HG03354 (cell line): ENCODE results near the gene NASP.
"Not testable (repeated sequence)": the region's sequence is repeated elsewhere in the genome, so short reads cannot be mapped to it uniquely, and the experiment has no call there.

Experiments
- ATAC-seq: cut with Tn5 transposase; IDR thresholded peaks from one replicate; pipeline ENCODE4 v1.9.1; 2021; ENCODE audit warnings: mild to moderate bottlenecking; ENCODE audit not compliant: unreplicated experiment, poor library complexity, severe bottlenecking

The NASP gene

DNA sequence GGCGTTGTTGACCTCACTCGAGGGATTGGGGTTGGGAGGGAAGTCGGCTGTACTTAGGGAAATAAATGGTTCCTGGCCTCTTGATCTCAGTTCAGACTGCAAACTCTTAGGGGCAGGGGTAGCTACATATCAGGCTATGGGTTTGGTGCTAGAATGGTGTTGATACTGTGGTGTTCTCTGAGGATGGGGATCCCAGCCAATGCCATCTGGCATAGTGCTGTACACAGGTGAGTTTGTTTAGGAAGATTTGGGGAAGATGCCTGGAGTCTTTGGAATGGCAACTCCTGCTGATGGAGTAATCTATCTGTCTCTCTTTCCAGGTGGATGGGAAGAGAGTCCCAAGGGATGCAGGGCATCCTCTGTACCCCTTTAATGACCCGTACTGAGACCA lies 14.3 kb upstream of the NASP start:
- no peak for ATAC-seq

DNA sequence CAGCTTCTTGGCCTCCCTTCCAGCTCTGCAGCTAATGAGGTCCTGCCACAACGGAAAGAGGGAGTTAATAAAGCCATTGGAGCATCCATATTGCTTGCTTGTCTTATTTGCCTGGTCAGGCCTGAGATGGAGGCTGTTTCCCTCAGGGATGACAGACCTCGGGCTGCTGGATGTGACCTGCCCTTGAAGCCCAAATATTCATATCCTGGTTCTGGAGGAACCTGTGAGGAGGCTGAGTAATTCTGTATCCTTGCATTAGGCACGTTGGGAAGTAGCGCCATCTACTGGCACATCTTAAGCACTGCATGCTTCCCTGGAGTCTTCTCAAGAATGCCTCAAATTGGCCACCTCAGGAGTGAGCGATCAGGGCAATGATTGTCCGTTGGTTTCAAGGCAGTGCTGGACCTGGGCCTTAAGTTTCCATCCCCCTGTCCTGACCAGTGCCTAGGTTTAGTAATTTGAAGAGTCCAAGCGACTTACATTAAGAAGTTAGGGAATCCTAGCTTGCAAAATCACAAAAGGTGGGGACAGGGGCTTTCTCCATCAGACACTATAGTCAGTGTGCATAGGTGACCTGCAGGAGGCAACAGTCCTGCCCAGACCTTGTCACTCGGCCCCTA lies 13.8 kb upstream of the NASP start:
- peak; percentile 58 for ATAC-seq

DNA sequence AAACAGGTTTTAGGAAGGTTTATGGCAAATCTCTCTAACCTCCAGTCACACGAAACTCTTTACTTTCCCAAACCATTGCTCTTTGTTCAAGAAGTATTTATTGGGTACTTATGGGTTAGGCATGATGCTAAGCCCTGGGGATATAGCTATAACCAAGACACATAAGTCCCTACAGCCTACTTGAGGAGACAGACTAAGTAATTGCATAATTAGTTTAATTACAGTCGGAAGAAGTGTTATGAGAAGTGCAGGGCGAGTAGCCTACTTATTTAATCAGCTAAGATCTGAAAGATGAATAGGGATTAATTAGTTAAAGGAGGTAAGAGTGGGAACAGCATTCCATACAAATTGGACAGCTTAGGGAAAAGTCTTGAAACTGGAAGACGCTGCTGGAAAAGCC lies 13.2 kb upstream of the NASP start:
- no peak for ATAC-seq

DNA sequence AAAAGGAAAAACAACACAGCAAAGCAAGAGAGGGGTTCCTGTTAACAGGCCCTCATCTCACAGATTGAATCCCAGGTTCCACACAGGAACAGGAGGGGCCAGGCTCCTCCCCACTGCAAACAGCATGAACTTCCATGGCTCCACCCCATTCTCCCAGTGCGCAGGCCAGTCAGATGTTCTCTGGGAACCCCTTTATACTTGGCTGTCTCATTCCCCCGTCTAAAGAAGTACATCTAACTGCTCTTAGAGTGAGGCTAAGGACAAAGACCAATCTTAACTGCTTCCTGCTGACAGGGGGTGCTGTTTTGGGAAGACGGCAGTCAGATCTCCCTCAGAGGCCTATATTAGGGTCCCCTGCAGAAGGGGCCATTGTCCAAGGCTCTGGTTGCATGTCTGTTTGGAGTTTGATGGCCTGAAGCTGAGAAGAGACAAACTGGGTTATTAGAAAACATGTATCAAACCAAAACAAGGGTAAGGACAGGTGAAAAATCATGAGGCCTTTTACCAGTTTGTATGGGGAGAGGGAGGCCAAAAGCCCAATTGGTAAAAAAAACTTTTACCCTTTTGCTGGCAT lies 10.5 kb upstream of the NASP start:
- ATAC-seq = no peak

DNA sequence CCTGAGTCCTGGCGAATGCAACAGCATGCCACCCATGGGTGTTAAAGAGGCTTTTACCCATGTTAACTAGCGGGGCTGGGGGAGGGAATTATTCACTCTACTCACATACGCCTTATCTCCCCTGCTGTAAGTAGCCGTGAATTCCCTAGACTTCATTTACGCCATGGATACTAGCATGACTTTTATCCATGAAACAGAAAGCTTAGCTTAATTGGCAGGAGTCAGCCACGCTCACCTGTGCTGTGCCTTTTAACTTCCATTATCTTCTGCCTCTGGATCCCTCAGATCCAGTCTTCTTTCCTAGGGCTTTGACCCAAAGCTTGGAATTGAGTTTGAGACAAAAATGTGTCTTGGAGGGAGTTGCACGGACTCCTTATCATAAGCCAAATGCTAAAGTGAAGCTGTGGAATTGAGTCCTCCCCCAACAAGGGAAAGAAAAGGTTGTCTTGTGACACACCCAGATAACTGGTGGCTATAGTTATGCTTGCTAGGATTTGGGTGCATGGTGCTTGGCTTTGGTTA lies 9.7 kb upstream of the NASP start:
- ATAC-seq = no peak

DNA sequence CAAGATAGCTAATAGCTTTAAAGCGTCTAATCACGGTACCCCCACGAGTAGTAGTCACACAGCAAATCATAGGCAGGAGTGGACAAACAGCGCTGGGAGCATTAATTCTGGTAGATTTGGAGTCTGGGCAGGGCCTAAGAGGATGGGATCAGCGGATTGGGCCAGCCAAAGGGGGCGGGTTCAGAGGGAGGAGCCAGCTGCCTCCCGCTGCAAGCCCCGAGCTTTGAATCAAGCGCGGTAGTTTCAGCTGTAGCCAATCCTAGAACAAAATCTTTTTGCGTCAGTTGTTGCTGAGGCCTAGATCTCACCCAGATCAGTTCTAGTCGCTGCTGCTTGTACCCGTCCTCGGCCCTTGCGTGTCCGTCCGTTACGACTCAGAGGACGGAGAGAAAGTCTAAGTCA lies 576 bp upstream of the NASP start:
- ATAC-seq = peak; percentile 79

DNA sequence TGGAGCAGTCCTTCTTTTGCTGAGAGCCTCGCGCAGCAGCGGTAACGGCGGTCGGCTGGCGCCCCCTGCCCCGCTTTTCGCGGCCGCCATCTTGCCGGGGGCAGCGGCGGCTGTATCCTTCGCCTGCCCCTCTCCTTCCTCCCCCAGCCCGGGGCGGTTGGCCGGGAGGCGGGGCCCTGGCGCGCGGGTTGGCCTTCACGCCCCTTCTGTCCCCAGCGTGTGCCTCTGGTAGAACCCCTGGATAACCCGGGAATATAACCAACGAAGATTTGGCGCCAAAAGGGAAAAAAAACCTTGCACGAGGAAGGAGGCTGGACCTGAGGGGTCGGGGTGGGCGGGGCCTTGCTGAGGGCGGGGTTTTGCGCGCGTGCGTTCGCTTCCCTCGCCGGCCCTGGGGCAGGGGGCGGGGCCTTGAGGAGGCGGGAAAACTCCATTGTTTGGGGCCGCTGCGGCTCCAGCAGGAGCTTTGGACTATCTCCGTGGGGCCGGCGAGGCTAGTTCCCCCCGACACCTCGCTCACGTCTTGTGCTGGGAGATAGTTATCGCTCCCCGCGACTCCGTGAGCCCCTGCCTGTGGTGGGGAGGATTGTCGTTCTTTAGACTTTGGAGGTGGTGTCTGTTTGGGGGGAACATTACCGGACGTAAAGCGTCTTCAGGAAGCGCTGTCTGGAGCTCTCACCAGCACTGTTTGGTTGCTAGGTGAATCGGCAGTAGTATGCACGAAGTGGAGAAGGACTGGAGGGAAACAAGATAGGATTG lies 689 bp downstream of the NASP start:
- peak; percentile 40 for ATAC-seq

DNA sequence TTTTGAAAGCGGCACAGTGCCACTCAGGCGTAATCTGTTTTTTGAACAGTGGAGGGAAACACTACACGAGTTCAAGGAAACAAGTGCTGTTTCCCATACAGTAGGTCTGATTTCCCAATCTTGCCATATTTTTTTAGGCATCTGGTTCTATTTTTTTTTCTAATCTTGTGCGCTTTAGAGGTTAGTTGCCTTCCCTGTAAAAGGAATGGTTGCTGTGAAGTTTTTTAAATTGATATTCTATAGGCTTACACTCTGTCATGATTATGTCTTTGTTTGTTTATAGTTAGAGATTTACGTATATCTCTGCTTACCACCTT lies 1.2 kb downstream of the NASP start:
- no peak for ATAC-seq

DNA sequence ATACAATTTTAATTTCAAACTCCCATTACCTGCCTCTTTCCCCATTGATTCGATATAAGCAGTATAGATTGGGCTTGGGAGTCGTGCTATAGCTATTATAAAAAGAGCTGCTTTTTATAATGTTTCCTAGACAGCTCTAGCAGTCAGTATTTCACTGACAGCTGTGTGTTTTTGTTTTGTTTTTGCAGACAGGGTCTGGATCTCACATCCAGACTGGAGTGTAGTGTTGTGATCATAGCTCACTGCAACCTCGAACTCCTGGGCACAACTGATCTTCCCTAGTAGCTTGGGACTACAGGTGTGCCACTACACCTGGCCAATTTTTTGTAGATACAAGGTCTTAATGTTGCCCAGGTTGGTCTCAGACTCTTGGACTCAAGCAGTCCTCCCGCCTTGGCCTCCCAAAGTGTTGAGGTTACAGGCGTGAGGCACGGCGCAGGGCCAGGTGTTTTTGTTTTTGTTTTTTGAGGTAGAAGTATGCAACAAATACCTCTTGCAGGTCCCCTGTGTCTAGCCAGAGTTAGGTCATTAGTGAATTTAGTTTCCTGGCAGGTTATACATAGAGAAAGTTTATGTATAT lies 1.7 kb downstream of the NASP start:
- ATAC-seq = no peak

DNA sequence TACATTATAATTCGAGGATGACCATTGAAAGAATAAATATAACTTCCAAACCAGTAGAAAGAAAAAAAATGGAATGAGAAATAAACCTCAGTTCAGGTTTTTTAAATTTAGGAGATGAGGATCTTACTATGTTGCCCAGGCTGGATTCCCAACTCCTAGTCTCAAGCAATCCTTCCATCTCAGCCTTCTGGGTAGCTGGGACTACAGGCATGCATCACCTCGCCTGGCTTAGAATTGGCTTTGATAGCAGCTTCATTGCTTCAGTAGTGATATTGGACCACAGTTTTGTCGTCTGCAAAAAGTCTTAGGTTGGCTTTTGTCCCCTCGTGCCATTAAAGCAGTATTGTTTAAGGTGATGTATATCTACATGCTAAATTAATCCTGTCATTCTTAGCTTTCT lies 2.9 kb downstream of the NASP start:
- ATAC-seq = no peak

DNA sequence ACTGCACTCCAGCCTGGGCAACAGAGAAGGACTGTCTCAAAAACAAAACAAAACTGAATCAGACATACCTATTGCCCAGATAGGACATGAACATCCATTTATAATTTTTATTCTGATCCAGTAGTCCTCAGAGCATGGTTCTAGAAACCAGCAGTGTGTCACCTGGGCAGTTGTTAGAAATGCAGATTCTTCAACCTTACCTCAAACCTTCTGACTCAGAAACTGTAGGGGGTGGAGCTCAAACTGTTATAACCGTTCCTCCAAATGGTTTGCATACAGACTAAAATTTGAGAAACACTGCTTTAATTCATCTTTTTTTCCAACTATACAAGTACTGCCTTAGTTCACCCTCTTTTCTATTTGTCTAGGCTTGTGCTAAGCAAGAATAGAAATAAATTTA lies 6.0 kb downstream of the NASP start:
- ATAC-seq = no peak

DNA sequence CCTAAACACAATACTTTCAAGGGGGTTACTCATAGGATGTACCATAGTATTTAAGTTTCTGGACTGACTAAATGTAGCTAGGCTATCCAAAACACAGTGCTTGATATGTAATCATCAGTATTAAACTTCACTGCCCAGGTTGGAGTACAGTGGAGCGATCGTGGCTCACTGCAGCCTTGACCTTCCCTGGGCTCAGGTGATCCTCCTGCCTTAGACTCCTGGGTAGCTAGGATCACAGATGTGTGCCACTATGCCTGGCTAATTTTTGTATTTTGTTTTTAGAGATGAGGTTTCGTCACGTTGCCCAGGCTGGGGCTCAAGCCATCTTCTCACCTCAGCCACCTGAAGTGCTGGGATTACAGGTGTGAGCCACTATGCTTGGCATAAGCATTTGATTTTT lies 10.6 kb downstream of the NASP start:
- no peak for ATAC-seq

DNA sequence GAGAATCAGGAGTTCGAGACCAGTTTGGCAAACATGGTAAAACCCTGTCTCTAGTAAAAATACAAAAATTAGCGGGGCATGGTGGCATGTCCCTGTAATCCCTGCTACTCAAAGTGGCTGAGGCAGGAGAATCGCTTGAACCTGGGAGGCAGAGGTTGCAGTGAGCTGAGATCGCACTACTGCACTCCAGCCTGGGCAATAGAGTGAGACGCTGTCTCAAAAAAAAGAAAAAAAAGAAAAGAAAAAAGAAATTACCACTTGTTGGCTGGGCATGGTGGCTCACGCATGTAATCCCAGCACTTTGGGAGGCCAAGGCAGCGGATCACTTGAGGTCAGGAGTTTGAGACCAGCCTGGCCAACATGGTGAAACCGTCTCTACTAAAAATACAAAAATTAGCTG lies 12.9 kb downstream of the NASP start:
- not testable (repeated sequence) for ATAC-seq

DNA sequence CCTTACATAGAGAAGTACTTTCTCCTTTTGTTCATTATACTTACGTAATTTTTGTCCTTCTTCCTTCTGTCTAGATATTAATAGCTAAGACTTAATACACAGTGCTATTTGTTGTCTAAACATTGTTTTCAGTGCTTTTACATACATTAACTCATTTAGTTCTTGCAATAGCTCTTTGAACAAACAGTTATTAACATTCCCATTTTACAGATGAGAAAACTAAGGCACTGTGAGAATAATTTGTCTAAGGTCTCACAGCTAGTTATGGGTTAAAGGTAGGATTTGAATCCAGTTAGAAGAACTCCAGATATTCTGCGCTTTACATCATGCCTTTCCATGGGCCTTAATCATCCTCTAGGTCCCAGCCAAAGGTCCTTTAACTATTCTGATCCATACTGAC lies 20.4 kb downstream of the NASP start:
- no peak for ATAC-seq

DNA sequence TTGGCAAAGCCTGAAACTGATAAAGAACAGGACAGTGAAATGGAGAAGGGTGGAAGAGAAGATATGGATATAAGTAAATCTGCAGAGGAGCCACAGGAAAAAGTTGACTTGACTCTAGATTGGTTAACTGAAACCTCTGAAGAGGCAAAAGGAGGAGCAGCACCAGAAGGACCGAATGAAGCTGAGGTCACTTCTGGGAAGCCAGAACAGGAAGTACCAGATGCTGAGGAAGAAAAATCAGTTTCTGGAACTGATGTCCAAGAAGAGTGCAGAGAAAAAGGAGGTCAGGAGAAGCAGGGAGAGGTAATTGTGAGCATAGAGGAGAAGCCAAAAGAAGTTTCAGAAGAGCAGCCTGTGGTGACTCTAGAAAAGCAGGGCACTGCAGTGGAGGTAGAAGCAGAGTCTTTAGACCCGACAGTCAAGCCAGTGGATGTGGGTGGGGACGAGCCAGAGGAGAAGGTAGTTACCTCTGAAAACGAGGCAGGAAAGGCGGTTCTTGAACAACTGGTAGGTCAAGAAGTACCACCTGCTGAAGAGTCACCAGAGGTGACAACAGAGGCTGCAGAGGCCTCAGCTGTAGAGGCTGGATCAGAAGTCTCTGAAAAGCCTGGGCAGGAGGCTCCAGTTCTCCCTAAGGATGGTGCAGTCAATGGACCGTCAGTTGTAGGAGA lies 23.7 kb downstream of the NASP start:
- ATAC-seq = no peak

DNA sequence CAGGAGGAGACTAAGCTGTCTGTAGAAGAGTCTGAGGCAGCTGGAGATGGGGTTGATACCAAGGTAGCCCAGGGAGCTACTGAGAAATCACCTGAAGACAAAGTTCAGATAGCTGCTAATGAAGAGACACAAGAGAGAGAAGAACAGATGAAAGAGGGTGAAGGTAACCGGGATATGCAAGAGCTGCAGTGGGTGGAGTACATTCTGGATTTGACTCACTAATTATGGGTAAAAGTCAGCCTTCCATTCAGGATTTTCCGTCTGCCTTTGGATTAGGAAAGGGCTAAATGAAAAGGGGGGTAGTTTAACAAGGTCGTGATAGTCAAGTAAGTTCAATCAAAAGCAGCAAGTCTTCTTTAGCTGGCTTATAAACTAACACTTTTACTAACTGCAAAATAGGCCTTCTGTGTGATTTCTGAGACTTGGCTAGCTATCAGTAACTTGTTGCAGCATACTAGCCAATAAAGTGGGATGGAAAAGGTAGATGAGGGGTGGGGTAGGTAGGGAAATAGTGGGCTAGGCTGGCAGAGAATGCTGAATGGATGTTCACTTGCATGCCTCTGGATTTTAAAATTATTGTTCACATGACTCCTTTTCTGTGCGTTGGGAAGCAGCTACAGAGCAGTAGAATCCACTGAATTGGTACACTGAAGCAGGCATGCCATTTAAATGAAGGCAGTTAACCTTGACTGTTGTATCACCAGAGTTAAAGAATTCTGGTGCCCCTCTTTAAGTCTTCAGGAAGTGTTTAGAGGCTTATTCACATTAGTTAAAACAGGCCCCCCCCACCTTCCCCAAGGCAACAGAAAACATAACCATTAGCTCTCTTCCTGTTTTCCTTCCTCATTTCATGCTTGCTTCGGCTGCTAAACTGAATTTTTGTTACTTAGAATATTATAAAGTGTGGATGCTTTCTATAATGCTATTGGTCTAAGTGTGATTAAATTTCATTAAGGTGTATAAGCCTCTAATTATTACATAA lies 24.6 kb downstream of the NASP start:
- ATAC-seq = no peak

DNA sequence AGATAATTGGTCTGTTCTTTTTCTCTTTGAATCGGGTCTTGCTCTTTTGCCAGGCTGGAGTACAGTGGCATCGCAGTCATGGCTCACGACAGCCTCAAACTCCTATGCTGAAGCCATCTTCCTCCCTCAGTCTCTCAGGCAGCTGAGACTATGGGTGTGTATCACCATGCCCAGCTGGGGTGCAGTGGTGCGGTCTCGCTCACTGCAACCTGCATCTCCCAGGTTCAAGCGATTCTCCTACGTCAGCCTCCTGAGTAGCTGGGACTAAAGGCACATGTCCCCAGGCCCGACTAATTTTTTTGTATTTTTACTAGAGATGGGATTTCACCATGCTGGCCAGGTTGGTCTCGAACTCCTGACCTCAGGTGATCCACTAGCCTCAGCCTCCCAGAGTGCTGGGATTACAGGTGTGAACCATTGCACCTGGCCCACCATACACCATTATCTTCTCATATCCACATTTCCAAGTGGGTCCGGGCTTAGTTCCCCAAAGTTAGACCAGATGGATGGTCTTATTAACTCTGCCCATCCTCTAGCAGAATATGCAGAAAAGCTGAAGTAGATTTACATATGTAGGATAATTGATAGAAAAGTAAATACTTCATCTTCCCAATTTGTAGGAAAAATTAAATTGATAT lies 26.9 kb downstream of the NASP start:
- ATAC-seq = no peak

DNA sequence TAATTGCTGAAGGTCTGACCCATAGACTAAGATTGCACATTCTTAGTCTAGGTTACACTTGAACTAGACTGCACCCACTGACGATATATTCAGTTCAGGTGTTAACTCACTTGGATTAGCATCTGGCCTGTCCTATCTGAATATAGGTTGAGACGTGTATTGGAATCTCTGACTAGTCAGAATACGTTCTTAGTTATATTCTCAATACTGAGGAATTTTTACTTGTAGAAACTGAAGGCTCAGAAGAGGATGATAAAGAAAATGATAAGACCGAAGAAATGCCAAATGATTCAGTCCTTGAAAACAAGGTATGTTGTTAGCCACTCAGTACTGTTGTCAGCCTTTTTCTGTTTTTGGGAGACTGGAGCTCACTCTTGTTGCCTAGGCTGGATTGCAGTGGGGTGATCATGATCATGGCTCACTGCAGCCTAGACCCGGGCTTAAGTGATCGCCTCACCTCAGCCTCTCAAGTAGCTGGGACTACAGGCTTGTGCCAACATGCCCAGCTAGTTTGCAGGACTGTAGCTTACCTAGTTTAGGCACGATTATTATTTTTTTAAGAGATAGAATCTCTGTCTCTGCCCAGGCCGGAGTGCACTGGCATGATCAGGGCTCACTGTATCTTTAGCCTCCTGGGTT lies 29.2 kb downstream of the NASP start:
- ATAC-seq = no peak
